ENCODE data around the gene CRIM1.

The CRIM1 gene

GRCh38 chr2:36534275-36534799 lies 178.8 kb downstream of the CRIM1 start:
- no peak for DNase-seq

GRCh38 chr2:36535099-36535498 lies 179.5 kb downstream of the CRIM1 start:
- no peak for DNase-seq

- DNase-seq = no peak
Observed at GRCh38 chr2:36536776-36537175, 181.2 kb downstream of the CRIM1 start.

GRCh38 chr2:36538335-36538734 lies 182.8 kb downstream of the CRIM1 start:
- peak; percentile 49 for DNase-seq

GRCh38 chr2:36539631-36540030 lies 184.1 kb downstream of the CRIM1 start:
- DNase-seq = no peak

- no peak for DNase-seq
Observed at GRCh38 chr2:36540986-36541754, 185.6 kb downstream of the CRIM1 start.

- no peak for DNase-seq
Observed at GRCh38 chr2:36541891-36542595, 186.5 kb downstream of the CRIM1 start.

- no peak for DNase-seq
Observed at GRCh38 chr2:36544638-36545338, 189.2 kb downstream of the CRIM1 start.

GRCh38 chr2:36545871-36546416 lies 190.4 kb downstream of the CRIM1 start:
- DNase-seq = no peak

GRCh38 chr2:36547906-36548305 lies 192.3 kb downstream of the CRIM1 start:
- DNase-seq = no peak

- DNase-seq = no peak
Observed at GRCh38 chr2:36549165-36549574, 193.6 kb downstream of the CRIM1 start.

GRCh38 chr2:36550006-36550405 lies 194.4 kb downstream of the CRIM1 start:
- no peak for DNase-seq

- no peak for DNase-seq
Observed at GRCh38 chr2:36553683-36554082, 198.1 kb downstream of the CRIM1 start.

GRCh38 chr2:36554531-36554930 lies 199.0 kb downstream of the CRIM1 start:
- DNase-seq = no peak

- DNase-seq = no peak
Observed at GRCh38 chr2:36555789-36556188, 200.2 kb downstream of the CRIM1 start.

- no peak for DNase-seq
Observed at GRCh38 chr2:36556842-36557241, 201.3 kb downstream of the CRIM1 start.

- DNase-seq = no peak
Observed at GRCh38 chr2:36559221-36559942, 203.8 kb downstream of the CRIM1 start.

- DNase-seq = no peak
Observed at GRCh38 chr2:36560726-36561125, 205.1 kb downstream of the CRIM1 start.

- DNase-seq = no peak
Observed at GRCh38 chr2:36561237-36561944, 205.8 kb downstream of the CRIM1 start.

- no peak for DNase-seq
Observed at GRCh38 chr2:36562240-36562639, 206.7 kb downstream of the CRIM1 start.

- DNase-seq = no peak
Observed at GRCh38 chr2:36562973-36563532, 207.5 kb downstream of the CRIM1 start.

Measured in NCI-H2171 treated with DMSO at 0.1 percent for 48 hours (cell line).